Prostate gland (tissue), 2 donors: Measurements from ENCODE around the gene SAXO2. TPM values are rescaled to one million over a fixed set of nuclear protein-coding genes. Genes with fewer than 3 reads are reported as not detected.

ENCODE experiments used
- total RNA-seq, 2 donors: library from RNA; depleted of rRNA; stranded (reverse); fragments of >200 nt; gene quantifications; one replicate each; pipeline ENCODE4 v1.1.0, GENCODE V29; 2016

The SAXO2 gene
- total RNA-seq, 2 donors from 2014 or later: 4.0 to 4.3 TPM

Other genes with a start within 250 kb of the SAXO2 start
- gene MEX3B, start 216.8 kb upstream of the SAXO2 start, total RNA-seq: 10 to 100 TPM in 1 of 2 donors, under 1 TPM in 1; 0.73 to 47.6 TPM
- gene EFL1, start 84 bp upstream of the SAXO2 start, total RNA-seq: 10 to 100 TPM; 22.7 to 29.3 TPM
- gene GOLGA6L10, start 86.7 kb downstream of the SAXO2 start, total RNA-seq: 1 to 10 TPM in 1 of 2 donors, under 1 TPM in 1; 0.36 to 6.0 TPM
- 1 to 10 TPM; 3.6 to 5.4 TPM for gene GOLGA6L9, start 167.0 kb downstream of the SAXO2 start, total RNA-seq